Activated T-cell treated with anti-CD3 and anti-CD28 coated beads, Interleukin-2, amount 50 U/mL, for 72 hours (primary cell): ENCODE data around the gene JDP2. TPM values are rescaled to one million over a fixed set of nuclear protein-coding genes. Genes with fewer than 3 reads are reported as not detected.

Experiments used
- total RNA-seq, 2 donors: library from RNA; stranded (reverse); gene quantifications; one replicate each; pipeline ENCODE4 v1.2.3, GENCODE V29; 2022

JDP2 gene
- total RNA-seq, 2 donors from 2014 or later = 6.3 to 6.8 TPM

Other genes with a start within 250 kb of the JDP2 start
- 10 to 100 TPM; 39.1 to 41.7 TPM for gene FOS, start 149.2 kb upstream of the JDP2 start, total RNA-seq
- gene BATF, start 94.4 kb downstream of the JDP2 start, total RNA-seq = 100 to 1,000 TPM; 171 to 185 TPM
- 10 to 100 TPM in 1 of 2 donors, 1 to 10 TPM in 1; 5.9 to 12.3 TPM for gene FLVCR2, start 150.6 kb downstream of the JDP2 start, total RNA-seq
- 10 to 100 TPM; 14.5 to 15.5 TPM for gene ERG28, start 232.9 kb downstream of the JDP2 start, total RNA-seq
- 10 to 100 TPM; 14.6 to 15.3 TPM for gene TTLL5, start 233.2 kb downstream of the JDP2 start, total RNA-seq